ENCODE results near the gene SH2D1A.

DNA sequence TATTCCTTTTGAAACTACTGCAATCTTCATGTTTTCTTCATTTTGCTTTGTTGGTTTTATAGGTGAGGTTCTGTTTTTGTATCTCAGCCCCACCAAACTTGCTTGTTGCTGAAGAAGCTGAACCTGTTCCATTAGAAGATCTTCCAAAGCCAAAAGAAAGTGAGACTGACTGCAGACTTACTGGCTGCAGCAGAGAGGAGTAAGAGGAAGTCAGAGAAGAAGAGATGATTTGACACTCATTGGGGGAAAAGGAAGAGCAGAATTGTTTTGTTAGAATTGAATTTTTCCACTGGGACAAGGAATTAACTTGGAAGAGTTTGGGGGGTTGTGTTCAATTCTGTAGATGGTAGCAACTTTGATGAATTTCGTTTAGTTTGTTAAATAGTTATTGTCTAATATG is 10.8 kb upstream of the SH2D1A start:
- TF ChIP-seq, protein P1, sequence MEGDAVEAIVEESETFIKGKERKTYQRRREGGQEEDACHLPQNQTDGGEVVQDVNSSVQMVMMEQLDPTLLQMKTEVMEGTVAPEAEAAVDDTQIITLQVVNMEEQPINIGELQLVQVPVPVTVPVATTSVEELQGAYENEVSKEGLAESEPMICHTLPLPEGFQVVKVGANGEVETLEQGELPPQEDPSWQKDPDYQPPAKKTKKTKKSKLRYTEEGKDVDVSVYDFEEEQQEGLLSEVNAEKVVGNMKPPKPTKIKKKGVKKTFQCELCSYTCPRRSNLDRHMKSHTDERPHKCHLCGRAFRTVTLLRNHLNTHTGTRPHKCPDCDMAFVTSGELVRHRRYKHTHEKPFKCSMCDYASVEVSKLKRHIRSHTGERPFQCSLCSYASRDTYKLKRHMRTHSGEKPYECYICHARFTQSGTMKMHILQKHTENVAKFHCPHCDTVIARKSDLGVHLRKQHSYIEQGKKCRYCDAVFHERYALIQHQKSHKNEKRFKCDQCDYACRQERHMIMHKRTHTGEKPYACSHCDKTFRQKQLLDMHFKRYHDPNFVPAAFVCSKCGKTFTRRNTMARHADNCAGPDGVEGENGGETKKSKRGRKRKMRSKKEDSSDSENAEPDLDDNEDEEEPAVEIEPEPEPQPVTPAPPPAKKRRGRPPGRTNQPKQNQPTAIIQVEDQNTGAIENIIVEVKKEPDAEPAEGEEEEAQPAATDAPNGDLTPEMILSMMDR (IDR thresholded peaks at IDR 0.05; ENCODE audit: extremely low read depth in 1 of 2, insufficient read depth in 1 of 2, low read depth in 1 of 2, low read length in 2 of 2) = no peak
- TF ChIP-seq POLR2AphosphoS5 (IDR thresholded peaks at IDR 0.05; ENCODE audit: insufficient read depth, low read depth, low read length) (no peak), EZH2 (IDR thresholded peaks at IDR 0.05; ENCODE audit: borderline replicate concordance, low read depth, low read length, severe bottlenecking) (no peak), MYC (IDR thresholded peaks at IDR 0.05; ENCODE audit: low read depth, low read length) (no peak), FOS (IDR thresholded peaks at IDR 0.05; ENCODE audit: borderline replicate concordance, insufficient read depth, low read length) (no peak), POLR2A (IDR thresholded peaks at IDR 0.05; ENCODE audit: low read depth, low read length) (no peak), JUN (IDR thresholded peaks at IDR 0.05; ENCODE audit: borderline replicate concordance, insufficient read depth, insufficient read length, low read depth) (no peak), GATA2 (IDR thresholded peaks at IDR 0.05; ENCODE audit: insufficient read depth, insufficient read length, low read depth, low read length) (no peak)

Measured in endothelial cell of umbilical vein (primary cell).